K562 (cell line): ENCODE results near the gene TMEM101. TPM values are rescaled to one million over a fixed set of nuclear protein-coding genes. Genes with fewer than 3 reads are reported as not detected.

Experiments
- ATAC-seq: fragments of 200-7000 bp; cut with Tn5 transposase; 3 replicates; pipeline ENCODE4 v1.9.1; 2020; ENCODE audit warnings: moderate library complexity
- BruUV-seq: library from RNA; stranded (reverse); fragments of 400-500 nt; replicated peaks from 2 replicates; lab custom pipeline; 2021; lab: Mats Ljungman, UMichigan
- CTCF ChIA-PET: fragments of 300-600 bp; formaldehyde crosslinking; extraction: SDS; loops from one replicate; lab custom pipeline; 2021; ENCODE audit warnings: low intra/inter-chr PET ratio; lab: Yijun Ruan, JAX
- POLR2A ChIA-PET: fragments of 300-600, 350-650 bp; sonication (Branson Sonifier 250); formaldehyde crosslinking; extraction: SDS; loops from one replicate; lab custom pipeline; 2021; ENCODE audit warnings: antibody characterized with exemption, inconsistent platforms; lab: Yijun Ruan, JAX
- DNase-seq, 4 experiments: peaks; one replicate each; pipeline versions ENCODE4 v3.0.0 to v3.0.0-alpha.2; 2011 to 2018; ENCODE audit warnings: low spot score in 3 of 4, mixed read lengths in 3 of 4; ENCODE audit errors: extremely low read depth in 1 of 4
- FAIRE-seq: peaks from 2 replicates; lab custom pipeline; 2011; peaks lifted over from hg19 to GRCh38; lab: Jason Lieb, UNC
- H2AFZ ChIP-seq: 2 replicates; pipeline ENCODE4 v1.6.0; 2011; ENCODE audit warnings: low read depth, low read length, control low read depth, inconsistent platforms
- H3K27ac ChIP-seq: fragments of 200-600 bp; 3 replicates; pipeline ENCODE4 v1.8.0; 2011; ENCODE audit warnings: low read depth, mild to moderate bottlenecking, control low read depth, inconsistent platforms, low read length, moderate library complexity, mixed read lengths; ENCODE audit errors: extremely low read depth
- H3K27me3 ChIP-seq, 2 experiments: fragments of 300-600 bp in 1 of 2; 2 replicates in 1 of 2; 3 replicates in 1 of 2; pipeline versions ENCODE4 v1.6.0 to v1.8.0; 2011; ENCODE audit warnings: inconsistent platforms in 2 of 2, low read length in 2 of 2, mild to moderate bottlenecking in 1 of 2, mixed read lengths in 1 of 2, moderate library complexity in 1 of 2; ENCODE audit not compliant: control insufficient read depth in 2 of 2, insufficient read depth in 2 of 2
- H3K36me3 ChIP-seq: fragments of 300-600 bp; 3 replicates; pipeline ENCODE4 v1.8.0; 2011; ENCODE audit warnings: mild to moderate bottlenecking, low read length, inconsistent platforms; ENCODE audit not compliant: control insufficient read depth, insufficient read depth
- H3K4me1 ChIP-seq, 2 experiments: fragments of 200-600 bp in 1 of 2; replicated peaks in 1 of 2; 2 replicates in 1 of 2; 3 replicates in 1 of 2; pipeline versions ENCODE4 v1.5.1 to v1.8.0; 2011; ENCODE audit warnings: inconsistent platforms in 2 of 2, low read length in 2 of 2, mild to moderate bottlenecking in 1 of 2, mixed read lengths in 1 of 2, moderate library complexity in 1 of 2; ENCODE audit not compliant: control insufficient read depth in 2 of 2, insufficient read depth in 2 of 2
- H3K4me2 ChIP-seq: 2 replicates; pipeline ENCODE4 v1.6.1; 2011; ENCODE audit warnings: low read length, control low read depth, inconsistent platforms, mixed read lengths; ENCODE audit not compliant: insufficient read depth
- H3K4me3 ChIP-seq: fragments of 200-600 bp; sonication (generic), shearing (Covaris generic); 2 replicates; pipeline ENCODE4 v1.5.1; 2016; ENCODE audit warnings: control low read depth, inconsistent platforms
- H3K79me2 ChIP-seq: fragments of 200-600 bp; 3 replicates; pipeline ENCODE4 v1.8.0; 2011; ENCODE audit warnings: low read length, inconsistent platforms; ENCODE audit not compliant: control insufficient read depth, insufficient read depth
- H3K9ac ChIP-seq, 2 experiments: 2 replicates each; pipeline versions ENCODE4 v1.6.0 to v1.6.1; 2011; ENCODE audit warnings: low read depth in 2 of 2, low read length in 2 of 2, control low read depth in 1 of 2, inconsistent platforms in 1 of 2, mild to moderate bottlenecking in 1 of 2, mixed read lengths in 1 of 2; ENCODE audit not compliant: insufficient read depth in 1 of 2
- H3K9me1 ChIP-seq: one replicate; pipeline ENCODE4 v1.6.0; 2011; ENCODE audit warnings: inconsistent platforms, mild to moderate bottlenecking, low read length, moderate library complexity; ENCODE audit not compliant: control insufficient read depth, insufficient read depth
- H3K9me3 ChIP-seq: replicated peaks from 2 replicates; pipeline ENCODE4 v1.5.1; 2011; ENCODE audit warnings: low read depth, low read length, inconsistent platforms; ENCODE audit not compliant: control insufficient read depth, insufficient read depth
- H4K20me1 ChIP-seq: replicated peaks from 2 replicates; pipeline ENCODE4 v1.6.1; 2011; ENCODE audit warnings: low read length, inconsistent platforms, mixed read lengths; ENCODE audit not compliant: control insufficient read depth, insufficient read depth
- ARNT ChIP-seq, 2 experiments: fragments of 450-650 bp; IDR thresholded peaks; 2 replicates each; pipeline ENCODE4 v1.6.1; 2016; ENCODE audit warnings: mild to moderate bottlenecking in 1 of 2
- ATF7 ChIP-seq: fragments of 450-650 bp; IDR thresholded peaks from 2 replicates; pipeline ENCODE4 v1.7.1; 2014; ENCODE audit warnings: mild to moderate bottlenecking, moderate library complexity
- BMI1 ChIP-seq: fragments of 150-350 bp; IDR thresholded peaks from 2 replicates; pipeline ENCODE4 v1.6.1; 2014; ENCODE audit warnings: low read length
- ELK3 ChIP-seq: fragments of 450-650 bp; formaldehyde crosslinking; IDR thresholded peaks from 2 replicates; pipeline ENCODE4 v1.4.0; 2020; ENCODE audit warnings: mild to moderate bottlenecking
- MAZ ChIP-seq, 2 experiments: fragments of 450-650 bp in 1 of 2; sonication (generic) in 1 of 2; formaldehyde crosslinking; IDR thresholded peaks in 1 of 2; conservative IDR thresholded peaks in 1 of 2; 2 replicates each; pipeline versions ENCODE4 v1.4.0 to v1.5.0; 2020; ENCODE audit warnings: mild to moderate bottlenecking in 1 of 2, missing genetic modification reagents in 1 of 2
- MYC ChIP-seq, 2 experiments: fragments of 250-450 bp in 1 of 2; sonication (Bioruptor Pico) in 1 of 2; IDR thresholded peaks; 2 replicates each; pipeline versions ENCODE4 v1.5.1 to v1.6.1; 2012 to 2021; ENCODE audit warnings: low read depth in 2 of 2, borderline replicate concordance in 1 of 2, improper control_type of control experiment in 1 of 2, low read length in 1 of 2, mild to moderate bottlenecking in 1 of 2, moderate library complexity in 1 of 2
- NFRKB ChIP-seq: fragments of 450-650 bp; IDR thresholded peaks from 2 replicates; pipeline ENCODE4 v1.6.1; 2016; ENCODE audit warnings: low read depth
- POLR3G ChIP-seq: IDR thresholded peaks from 2 replicates; pipeline ENCODE4 v1.6.1; 2011; ENCODE audit not compliant: insufficient read length, insufficient replicate concordance; ENCODE audit errors: extremely low read depth
- STAT5B ChIP-seq: fragments of 250-450 bp; sonication (Bioruptor Pico); IDR thresholded peaks from 2 replicates; pipeline ENCODE4 v1.8.0; 2021; ENCODE audit warnings: mild to moderate bottlenecking, inconsistent platforms
- U2AF1 ChIP-seq: fragments of 200-400 bp; formaldehyde crosslinking; optimal IDR thresholded peaks from 2 replicates; pipeline ENCODE3; 2017; ENCODE audit warnings: mild to moderate bottlenecking, low read depth, low read length, moderate library complexity
- ZNF124 ChIP-seq: sonication (generic); formaldehyde crosslinking; IDR thresholded peaks from 2 replicates; pipeline ENCODE4 v1.8.1; 2022; ENCODE audit warnings: missing genetic modification reagents
- ZNF778 ChIP-seq: fragments of 450-650 bp; formaldehyde crosslinking; IDR thresholded peaks from 2 replicates; pipeline ENCODE4 v1.4.0; 2020; ENCODE audit warnings: mild to moderate bottlenecking, moderate library complexity
- WGBS: fragments of 100-300 bp; shearing (Covaris generic); methylation state at CpG from one replicate; pipeline ENCODE4 v1.1.6; 2016; ENCODE audit warnings: low coverage, mixed read lengths; ENCODE audit not compliant: insufficient coverage; ENCODE audit errors: missing lambda C conversion rate; 5-methylcytosine and 5-hydroxymethylcytosine counted together
- in situ Hi-C: fragments of 300-500 bp; cut with MboI; formaldehyde crosslinking; loops from 4 replicates; pipeline ENCODE4 v1.15.0; 2018; ENCODE audit warnings: inconsistent platforms, mixed read lengths
- intact Hi-C: fragments of 100-400 bp; cut with micrococcal nuclease; formaldehyde crosslinking; loops from 2 replicates; pipeline ENCODE4 v1.14.2; 2022
- polyA plus RNA-seq, 8 experiments: library from polyadenylated mRNA; depleted of rRNA in 4 of 8; stranded (reverse) in 5 of 8; unstranded in 3 of 8; fragments of >200 nt; fragmentation: Nextera tagmentation in 2 of 8; fragmentation: Illumina TruSeq in 1 of 8; extraction: Ambion mirVana in 2 of 8; extraction: Trizol in 1 of 8; gene quantifications; 2 replicates each; pipeline versions ENCODE4 v1.2.1 to v1.2.3, GENCODE V29; 2011 to 2014; ENCODE audit warnings: inconsistent platforms in 1 of 8, missing spikeins in 1 of 8
- total RNA-seq, 7 experiments: library from RNA; depleted of rRNA in 6 of 7; stranded (reverse); fragments of >200 nt in 6 of 7; fragmentation: Illumina TruSeq in 2 of 7; extraction: Trizol in 2 of 7; gene quantifications; 2 replicates each; pipeline versions ENCODE4 v1.2.1 to v1.2.3, GENCODE V29; 2011 to 2021; ENCODE audit warnings: low replicate concordance in 1 of 7

TMEM101 gene
- total and polyA plus RNA-seq, 9 of the 15 experiments (the other 6 are each of a cell fraction or from before 2014, with no cell fraction given) = 21.2 to 110 (median 37.8) TPM

GRCh38 chr17:43986225-43986981, 28.4 kb downstream of the TMEM101 start:
- TF ChIP-seq ELK3 (no peak), U2AF1 (no peak), MYC (IDR thresholded peaks at IDR 0.05; ENCODE audit: low read depth, low read length) (no peak), MYC (CRISPR knock-in tag; IDR thresholded peaks at IDR 0.05; ENCODE audit: borderline replicate concordance, low read depth) (no peak), ATF7 (no peak), ZNF778 (CRISPR knock-in tag) (no peak), STAT5B (no peak), ZNF124 (CRISPR knock-in tag) (no peak), MAZ (CRISPR knock-in tag; conservative IDR thresholded peaks at IDR 0.05 in 1 of 2, IDR thresholded peaks at IDR 0.05 in 1 of 2) (no peak), POLR3G (no peak), ARNT (IDR thresholded peaks at IDR 0.05) (no peak), BMI1 (no peak), NFRKB (no peak)
- Histone ChIP-seq H3K4me2 (no peak overlapping the region), H2AFZ (no peak overlapping the region), H3K27me3 (peaks cover 21 to 33% of the 10 kb centered on the region in 2 experiments), H3K4me1 (peaks cover 5 to 12% of the 10 kb centered on the region in 2 experiments), H3K9me3 (no peaks in the 10 kb centered on the region), H4K20me1 (peaks cover 10% of the 10 kb centered on the region; the same call in 1 of the 2 replicates), H3K79me2 (no peaks in the 10 kb centered on the region), H3K9me1 (no peaks in the 10 kb centered on the region), H3K27ac (no peak overlapping the region), H3K9ac (no peak overlapping the region), H3K36me3 (no peaks in the 10 kb centered on the region), H3K4me3 (no peak overlapping the region)
- WGBS = 38% methylated on average over 7 of the region's 7 CpGs
- BruUV-seq = no TSS peak
- in situ Hi-C loops = no loop called here
- FAIRE-seq = no peak
- no peak for ATAC-seq
- POLR2A ChIA-PET = interaction anchor here (0.6 to 1.5 kb wide), 5 partner anchors 14 to 70 kb away, joined by 3 to 5 read pairs (median 3); partner anchors contain the start of gene PYY
- CTCF ChIA-PET = no interaction called here
- intact Hi-C loops = no loop called here
- DNase-seq = no peak
